Measurements from ENCODE around the gene CDK4. TPM values are rescaled to one million over a fixed set of nuclear protein-coding genes. Genes with fewer than 3 reads are reported as not detected.

The CDK4 gene
- total RNA-seq, 1 experiment from 2014 or later = 210 TPM

- no peaks in the 10 kb centered on the region for H3K27me3 Mint-ChIP-seq (ENCODE audit: insufficient read depth, unreplicated experiment)
- H3K9me3 Mint-ChIP-seq (ENCODE audit: unreplicated experiment) = no peaks in the 10 kb centered on the region
- no peaks in the 10 kb centered on the region for H3K4me1 Mint-ChIP-seq (ENCODE audit: low read depth, unreplicated experiment)
- no peaks in the 10 kb centered on the region; the same call in 1 of the 2 replicates for H3K36me3 ChIP-seq (ENCODE audit: control insufficient read depth, insufficient read depth, low read length)
- no peaks in the 10 kb centered on the region for H3K9me3 ChIP-seq
- DNase-seq = no peak
- TF ChIP-seq CTCF (IDR thresholded peaks at IDR 0.05; ENCODE audit: insufficient read depth in 1 of 2, low read depth in 1 of 2, low read length in 1 of 2, severe bottlenecking in 1 of 2, unreplicated experiment in 1 of 2) = no peak
- no peaks in the 10 kb centered on the region for H3K27me3 ChIP-seq (replicated peaks; ENCODE audit: control insufficient read depth, insufficient read depth, low read length)
- no TSS peak for BruUV-seq (replicated peaks)
- intact Hi-C loops (cut with micrococcal nuclease; ENCODE audit: unreplicated experiment) = no loop called here
- POLR2A ChIA-PET = no interaction called here
- no peak overlapping the region for H3K27ac Mint-ChIP-seq (ENCODE audit: unreplicated experiment)
- H3K4me1 ChIP-seq = no peaks in the 10 kb centered on the region
- no peak overlapping the region for H3K4me3 Mint-ChIP-seq (ENCODE audit: unreplicated experiment)
- no peak overlapping the region for H3K4me3 ChIP-seq (ENCODE audit: low read depth, low read length)
- CTCF ChIA-PET = no interaction called here
- H3K36me3 Mint-ChIP-seq (ENCODE audit: insufficient read depth, unreplicated experiment) = peaks cover 49% of the 10 kb centered on the region
Measured at GRCh38 chr12:57796996-57797395, 44.9 kb upstream of the CDK4 start.

GRCh38 chr12:57795354-57795753, 43.2 kb upstream of the CDK4 start:
- H3K27me3 ChIP-seq (replicated peaks; ENCODE audit: control insufficient read depth, insufficient read depth, low read length) = no peaks in the 10 kb centered on the region
- no peaks in the 10 kb centered on the region for H3K9me3 ChIP-seq
- Mint-ChIP-seq H3K27me3 (ENCODE audit: insufficient read depth, unreplicated experiment) (no peaks in the 10 kb centered on the region), H3K9me3 (ENCODE audit: unreplicated experiment) (no peaks in the 10 kb centered on the region), H3K36me3 (ENCODE audit: insufficient read depth, unreplicated experiment) (peaks cover 60% of the 10 kb centered on the region), H3K27ac (ENCODE audit: unreplicated experiment) (no peak overlapping the region), H3K4me1 (ENCODE audit: low read depth, unreplicated experiment) (no peaks in the 10 kb centered on the region), H3K4me3 (ENCODE audit: unreplicated experiment) (no peak overlapping the region)
- ChIA-PET POLR2A (no interaction called here), CTCF (no interaction called here)
- intact Hi-C loops (cut with micrococcal nuclease; ENCODE audit: unreplicated experiment) = no loop called here
- no peak for DNase-seq
- no TSS peak for BruUV-seq (replicated peaks)
- TF ChIP-seq CTCF (IDR thresholded peaks at IDR 0.05; ENCODE audit: insufficient read depth in 1 of 2, low read depth in 1 of 2, low read length in 1 of 2, severe bottlenecking in 1 of 2, unreplicated experiment in 1 of 2) = no peak
- H3K4me3 ChIP-seq (ENCODE audit: low read depth, low read length) = no peak overlapping the region
- no peaks in the 10 kb centered on the region; the same call in 1 of the 2 replicates for H3K36me3 ChIP-seq (ENCODE audit: control insufficient read depth, insufficient read depth, low read length)
- no peaks in the 10 kb centered on the region for H3K4me1 ChIP-seq

DNA sequence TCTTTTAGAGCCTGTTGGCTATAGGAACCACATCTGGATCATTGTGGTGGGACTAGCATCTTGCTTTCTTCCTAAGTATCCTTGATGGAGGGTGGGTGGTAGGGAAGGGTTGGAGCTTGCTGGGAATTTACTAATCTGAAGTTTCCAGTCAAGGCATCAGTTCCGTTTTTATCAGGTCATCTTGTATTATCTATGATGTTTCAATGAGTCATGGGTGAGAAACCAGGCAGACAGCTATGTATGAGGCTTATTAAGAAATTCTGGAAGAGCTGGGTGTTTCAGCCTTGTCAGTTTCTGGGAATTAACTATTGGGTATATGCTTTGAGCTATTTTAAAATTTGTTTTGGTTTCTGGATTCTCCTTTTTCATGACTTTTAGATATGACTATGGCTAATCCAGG, 41.8 kb upstream of the CDK4 start:
- H3K4me3 Mint-ChIP-seq (ENCODE audit: unreplicated experiment) = no peak overlapping the region
- H3K36me3 Mint-ChIP-seq (ENCODE audit: insufficient read depth, unreplicated experiment) = peaks cover 58% of the 10 kb centered on the region
- no peaks in the 10 kb centered on the region for H3K27me3 Mint-ChIP-seq (ENCODE audit: insufficient read depth, unreplicated experiment)
- Histone ChIP-seq H3K27me3 (replicated peaks; ENCODE audit: control insufficient read depth, insufficient read depth, low read length) (no peaks in the 10 kb centered on the region), H3K36me3 (ENCODE audit: control insufficient read depth, insufficient read depth, low read length) (no peaks in the 10 kb centered on the region; the same call in 1 of the 2 replicates), H3K4me3 (ENCODE audit: low read depth, low read length) (no peak overlapping the region), H3K4me1 (no peaks in the 10 kb centered on the region), H3K9me3 (no peaks in the 10 kb centered on the region)
- no peak for TF ChIP-seq CTCF (IDR thresholded peaks at IDR 0.05; ENCODE audit: insufficient read depth in 1 of 2, low read depth in 1 of 2, low read length in 1 of 2, severe bottlenecking in 1 of 2, unreplicated experiment in 1 of 2)
- intact Hi-C loops (cut with micrococcal nuclease; ENCODE audit: unreplicated experiment) = no loop called here
- no peaks in the 10 kb centered on the region for H3K4me1 Mint-ChIP-seq (ENCODE audit: low read depth, unreplicated experiment)
- no peak overlapping the region for H3K27ac Mint-ChIP-seq (ENCODE audit: unreplicated experiment)
- POLR2A ChIA-PET = no interaction called here
- DNase-seq = no peak
- H3K9me3 Mint-ChIP-seq (ENCODE audit: unreplicated experiment) = no peaks in the 10 kb centered on the region
- BruUV-seq (replicated peaks) = no TSS peak
- CTCF ChIA-PET = no interaction called here
